Parathyroid adenoma (tissue), 2 donors: Measurements from ENCODE around the gene NUP153.

Source experiments
- H2AFZ ChIP-seq: fragments of 300-600 bp; sonication (generic); one replicate; pipeline ENCODE4 v1.7.0; 2017; ENCODE audit warnings: antibody characterized with exemption, mild to moderate bottlenecking
- H3K27ac ChIP-seq: fragments of 300-600 bp; sonication (generic); one replicate; pipeline ENCODE4 v1.7.0; 2017
- H3K27me3 ChIP-seq: fragments of 300-600 bp; sonication (generic); one replicate; pipeline ENCODE4 v1.7.0; 2017; ENCODE audit warnings: low read length; ENCODE audit not compliant: control insufficient read depth, insufficient read depth
- H3K36me3 ChIP-seq: fragments of 300-600 bp; sonication (generic); one replicate; pipeline ENCODE4 v1.7.0; 2017; ENCODE audit warnings: low read length; ENCODE audit not compliant: control insufficient read depth, insufficient read depth
- H3K4me1 ChIP-seq: fragments of 300-600 bp; sonication (generic); one replicate; pipeline ENCODE4 v1.7.0; 2017; ENCODE audit warnings: control low read depth
- H3K4me2 ChIP-seq: fragments of 300-600 bp; sonication (generic); one replicate; pipeline ENCODE4 v1.7.0; 2017; ENCODE audit warnings: low read length
- H3K4me3 ChIP-seq: fragments of 300-600 bp; sonication (generic); one replicate; pipeline ENCODE4 v1.7.0; 2017; ENCODE audit warnings: low read depth, low read length
- H3K79me2 ChIP-seq: fragments of 300-600 bp; sonication (generic); one replicate; pipeline ENCODE4 v1.7.0; 2017; ENCODE audit warnings: control low read depth
- H3K9ac ChIP-seq: fragments of 300-600 bp; sonication (generic); one replicate; pipeline ENCODE4 v1.7.0; 2017; ENCODE audit warnings: mild to moderate bottlenecking
- H3K9me3 ChIP-seq: fragments of 300-600 bp; sonication (generic); one replicate; pipeline ENCODE4 v1.7.0; 2017; ENCODE audit warnings: low read length; ENCODE audit not compliant: control insufficient read depth
- CTCF ChIP-seq: fragments of 300-600 bp; sonication (generic); IDR thresholded peaks from one replicate; pipeline ENCODE4 v1.7.0; 2017; ENCODE audit warnings: antibody characterized with exemption, mild to moderate bottlenecking
- donor health status: primary hyperparathyroidism.

Gene NUP153

GRCh38 chr6:17729223-17730077 is 22.7 kb upstream of the NUP153 start:
- Histone ChIP-seq H3K9ac (no peak overlapping the region), H3K36me3 (no peaks in the 10 kb centered on the region), H2AFZ (no peak overlapping the region), H3K27ac (no peak overlapping the region), H3K9me3 (no peaks in the 10 kb centered on the region), H3K4me2 (no peak overlapping the region), H3K4me3 (no peak overlapping the region), H3K79me2 (no peaks in the 10 kb centered on the region), H3K27me3 (no peaks in the 10 kb centered on the region), H3K4me1 (no peaks in the 10 kb centered on the region)
- no peak for TF ChIP-seq CTCF

- H3K9ac ChIP-seq = no peak overlapping the region
- H3K27ac ChIP-seq = no peak overlapping the region
- no peaks in the 10 kb centered on the region for H3K9me3 ChIP-seq
- H3K4me1 ChIP-seq = no peaks in the 10 kb centered on the region
- no peak overlapping the region for H2AFZ ChIP-seq
- no peaks in the 10 kb centered on the region for H3K79me2 ChIP-seq
- H3K27me3 ChIP-seq = no peaks in the 10 kb centered on the region
- H3K4me3 ChIP-seq = no peak overlapping the region
- H3K36me3 ChIP-seq = no peaks in the 10 kb centered on the region
- no peak for TF ChIP-seq CTCF
- H3K4me2 ChIP-seq = no peak overlapping the region
These were observed 22.0 kb upstream of the NUP153 start for GRCh38 chr6:17728551-17729222.

GRCh38 chr6:17725083-17725482 is 18.4 kb upstream of the NUP153 start:
- Histone ChIP-seq H3K4me3 (no peak overlapping the region), H3K27ac (no peak overlapping the region), H3K4me2 (no peak overlapping the region), H2AFZ (no peak overlapping the region), H3K4me1 (no peaks in the 10 kb centered on the region), H3K9me3 (no peaks in the 10 kb centered on the region), H3K27me3 (no peaks in the 10 kb centered on the region), H3K9ac (no peak overlapping the region), H3K79me2 (no peaks in the 10 kb centered on the region), H3K36me3 (no peaks in the 10 kb centered on the region)
- TF ChIP-seq CTCF = no peak

- TF ChIP-seq CTCF = no peak
- H3K4me3 ChIP-seq = no peak overlapping the region
- no peaks in the 10 kb centered on the region for H3K36me3 ChIP-seq
- H3K79me2 ChIP-seq = no peaks in the 10 kb centered on the region
- no peak overlapping the region for H3K27ac ChIP-seq
- H2AFZ ChIP-seq = no peak overlapping the region
- no peaks in the 10 kb centered on the region for H3K4me1 ChIP-seq
- H3K9me3 ChIP-seq = no peaks in the 10 kb centered on the region
- H3K27me3 ChIP-seq = no peaks in the 10 kb centered on the region
- H3K4me2 ChIP-seq = no peak overlapping the region
- no peak overlapping the region for H3K9ac ChIP-seq
These were observed 17.6 kb upstream of the NUP153 start for GRCh38 chr6:17724341-17724740.
